SK-N-SH (cell line): Measurements from ENCODE around the gene TNFSF13. TPM values are rescaled to one million over a fixed set of nuclear protein-coding genes. Genes with fewer than 3 reads are reported as not detected.

Experiments
- CTCF ChIA-PET: fragments of 300-600, 350-600 bp; formaldehyde crosslinking; extraction: SDS; loops from one replicate; lab custom pipeline; 2021; lab: Yijun Ruan, JAX
- POLR2A ChIA-PET: fragments of 350-600 bp; sonication (Branson Sonifier 250); formaldehyde crosslinking; extraction: SDS; loops from one replicate; lab custom pipeline; 2020; ENCODE audit warnings: antibody characterized with exemption, inconsistent platforms; lab: Yijun Ruan, JAX
- DNase-seq: peaks from one replicate; pipeline ENCODE4 v3.0.0; 2012
- H2AFZ ChIP-seq: fragments of 200-600 bp; sonication (generic); 2 replicates; pipeline ENCODE4 v1.8.1; 2016; ENCODE audit warnings: antibody characterized with exemption, mild to moderate bottlenecking, low read depth
- H3F3A ChIP-seq: fragments of 200-600 bp; sonication (generic); replicated peaks from 2 replicates; pipeline ENCODE3; 2016; ENCODE audit warnings: antibody characterized with exemption, mild to moderate bottlenecking; ENCODE audit not compliant: insufficient read depth
- H3K27ac ChIP-seq, 2 experiments: fragments of 200-500 bp in 1 of 2; fragments of 200-600 bp in 1 of 2; sonication (Bioruptor generic) in 1 of 2; sonication (generic), shearing (Covaris generic) in 1 of 2; 2 replicates each; pipeline versions ENCODE4 v1.5.1 to v1.6.1; 2014 to 2016; ENCODE audit warnings: low read depth in 2 of 2, inconsistent platforms in 1 of 2, low read length in 1 of 2, mild to moderate bottlenecking in 1 of 2, mixed read lengths in 1 of 2
- H3K27me3 ChIP-seq: fragments of 200-600 bp; sonication (generic), shearing (Covaris generic); 2 replicates; pipeline ENCODE4 v1.6.1; 2016; ENCODE audit warnings: mixed run types; ENCODE audit not compliant: insufficient read depth
- H3K36me3 ChIP-seq, 2 experiments: fragments of 200-500 bp in 1 of 2; fragments of 200-600 bp in 1 of 2; sonication (Bioruptor generic) in 1 of 2; sonication (generic) in 1 of 2; replicated peaks in 1 of 2; 2 replicates each; pipeline versions ENCODE3 to v1.5.1; 2014 to 2016; ENCODE audit warnings: low read length in 1 of 2, mild to moderate bottlenecking in 1 of 2; ENCODE audit not compliant: insufficient read depth in 2 of 2, control insufficient read depth in 1 of 2
- H3K4me1 ChIP-seq, 2 experiments: fragments of 200-500 bp in 1 of 2; fragments of 200-600 bp in 1 of 2; sonication (Bioruptor generic) in 1 of 2; sonication (generic), shearing (Covaris generic) in 1 of 2; 2 replicates each; pipeline versions ENCODE4 v1.5.1 to v1.6.1; 2014 to 2016; ENCODE audit warnings: low read depth in 1 of 2, low read length in 1 of 2, mixed run types in 1 of 2; ENCODE audit not compliant: insufficient read depth in 2 of 2, control insufficient read depth in 1 of 2
- H3K4me2 ChIP-seq: fragments of 200-600 bp; sonication (generic), shearing (Covaris generic); 2 replicates; pipeline ENCODE4 v1.6.1; 2017; ENCODE audit warnings: mixed run types
- H3K4me3 ChIP-seq, 2 experiments: fragments of 200-500 bp in 1 of 2; fragments of 200-600 bp in 1 of 2; sonication (Bioruptor generic) in 1 of 2; sonication (generic), shearing (Covaris generic) in 1 of 2; 2 replicates each; pipeline versions ENCODE4 v1.5.1 to v1.8.1; 2014 to 2016; ENCODE audit warnings: low read depth in 2 of 2, inconsistent platforms in 1 of 2, low read length in 1 of 2, mild to moderate bottlenecking in 1 of 2, mixed read lengths in 1 of 2, moderate library complexity in 1 of 2
- H3K79me2 ChIP-seq: fragments of 200-600 bp; sonication (generic); 2 replicates; pipeline ENCODE4 v1.8.1; 2017; ENCODE audit warnings: mild to moderate bottlenecking; ENCODE audit not compliant: insufficient read depth
- H3K9ac ChIP-seq: fragments of 200-600 bp; sonication (generic); 2 replicates; pipeline ENCODE4 v1.6.1; 2017; ENCODE audit warnings: mixed run types
- H3K9me2 ChIP-seq: fragments of 200-600 bp; sonication (generic); 2 replicates; pipeline ENCODE4 v1.6.1; 2017; ENCODE audit warnings: mixed run types
- H3K9me3 ChIP-seq: fragments of 200-600 bp; sonication (generic); 2 replicates; pipeline ENCODE4 v1.6.1; 2017; ENCODE audit warnings: mixed run types, mild to moderate bottlenecking, moderate library complexity
- H4K20me1 ChIP-seq: fragments of 200-600 bp; sonication (generic); 2 replicates; pipeline ENCODE4 v1.6.1; 2017; ENCODE audit warnings: mild to moderate bottlenecking, mixed run types; ENCODE audit not compliant: insufficient read depth
- EP300 ChIP-seq, 2 experiments: IDR thresholded peaks; 2 replicates each; pipeline versions ENCODE4 v1.4.0 to v1.6.1; 2012; ENCODE audit warnings: borderline replicate concordance in 1 of 2, low read depth in 1 of 2, low read length in 1 of 2
- FOXM1 ChIP-seq: IDR thresholded peaks from 2 replicates; pipeline ENCODE4 v1.4.0; 2012; ENCODE audit warnings: low read depth, mild to moderate bottlenecking
- GABPA ChIP-seq: IDR thresholded peaks from 2 replicates; pipeline ENCODE4 v1.4.0; 2012; ENCODE audit warnings: low read depth, mild to moderate bottlenecking
- JUND ChIP-seq: IDR thresholded peaks from 2 replicates; pipeline ENCODE4 v1.4.0; 2012
- MEF2A ChIP-seq: IDR thresholded peaks from 2 replicates; pipeline ENCODE4 v1.4.0; 2012; ENCODE audit warnings: low read depth, borderline replicate concordance
- MXI1 ChIP-seq: IDR thresholded peaks from 2 replicates; pipeline ENCODE4 v1.6.1; 2012; ENCODE audit warnings: mild to moderate bottlenecking, low read depth, low read length, improper control_type of control experiment
- NFIC ChIP-seq: IDR thresholded peaks from 2 replicates; pipeline ENCODE4 v1.4.0; 2012; ENCODE audit warnings: borderline replicate concordance
- NRF1 ChIP-seq: IDR thresholded peaks from 2 replicates; pipeline ENCODE4 v1.6.1; 2012; ENCODE audit warnings: low read depth, mild to moderate bottlenecking, low read length
- POLR2AphosphoS5 ChIP-seq: IDR thresholded peaks from 2 replicates; pipeline ENCODE4 v1.6.1; 2012; ENCODE audit warnings: low read depth, low read length
- RXRA ChIP-seq: IDR thresholded peaks from 2 replicates; pipeline ENCODE4 v1.4.0; 2012; ENCODE audit warnings: low read depth, mild to moderate bottlenecking, borderline replicate concordance
- SMC3 ChIP-seq: IDR thresholded peaks from 2 replicates; pipeline ENCODE4 v1.6.1; 2012; ENCODE audit warnings: low read depth, low read length, improper control_type of control experiment
- TAF1 ChIP-seq: IDR thresholded peaks from 2 replicates; pipeline ENCODE4 v1.6.1; 2012; ENCODE audit warnings: low read depth, mild to moderate bottlenecking, low read length, moderate library complexity, borderline replicate concordance
- WGBS: methylation state at CpG from one replicate; pipeline ENCODE4 v1.1.6; 2017; ENCODE audit warnings: low lambda C conversion rate; 5-methylcytosine and 5-hydroxymethylcytosine counted together
- polyA plus RNA-seq, 3 experiments: library from polyadenylated mRNA; depleted of rRNA; stranded (reverse); fragments of >200 nt; gene quantifications; 2 replicates each; pipeline ENCODE4 v1.2.3, GENCODE V29; 2012
- TF ChIP-seq, protein P1 (sequence below): fragments of 200-600 bp; sonication (generic); IDR thresholded peaks from 2 replicates; pipeline ENCODE4 v1.6.1; 2017; ENCODE audit warnings: antibody characterized with exemption, mild to moderate bottlenecking, moderate library complexity
- TF ChIP-seq, protein P2 (sequence below): IDR thresholded peaks from 2 replicates; pipeline ENCODE4 v1.4.0; 2012; ENCODE audit warnings: low read depth
- TF ChIP-seq, protein P3 (sequence below): IDR thresholded peaks from 2 replicates; pipeline ENCODE4 v1.4.0; 2012; ENCODE audit warnings: low read depth, borderline replicate concordance
- TF ChIP-seq, protein P4 (sequence below): fragments of 150-350 bp; IDR thresholded peaks from 2 replicates; pipeline ENCODE4 v1.6.1; 2016; ENCODE audit warnings: mild to moderate bottlenecking, low read depth, low read length

TNFSF13 gene
- polyA plus RNA-seq, 1 of the 3 experiments (the other 2 are of a cell fraction): 2.1 TPM

DNA sequence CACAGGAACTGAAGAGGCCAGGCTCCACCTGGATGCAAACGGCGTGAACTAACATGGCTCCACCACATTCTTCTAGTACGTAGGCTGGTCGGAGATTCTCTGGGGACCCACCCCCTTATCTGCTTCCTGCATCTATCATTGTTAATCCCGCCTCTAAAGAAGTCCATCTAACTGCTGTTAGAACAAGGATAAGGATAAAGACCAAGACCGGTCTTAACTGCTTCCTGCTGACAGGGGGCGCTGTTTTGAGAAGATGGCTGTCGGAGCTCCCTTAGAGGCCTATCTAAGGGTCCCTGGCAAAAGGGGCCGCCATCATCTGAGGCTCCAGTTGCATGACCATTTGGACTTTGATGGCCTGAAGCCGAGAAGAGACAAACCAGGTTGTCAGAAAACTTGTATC is 35.5 kb upstream of the TNFSF13 start:
- Histone ChIP-seq H3K4me2 (no peak overlapping the region), H3K4me1 (no peaks in the 10 kb centered on the region), H3K27ac (no peak overlapping the region), H3K9me3 (no peaks in the 10 kb centered on the region), H4K20me1 (no peaks in the 10 kb centered on the region), H3K27me3 (no peaks in the 10 kb centered on the region; the same call in 1 of the 2 replicates), H3K9ac (no peak overlapping the region), H2AFZ (no peak overlapping the region), H3K36me3 (no peaks in the 10 kb centered on the region), H3K4me3 (no peak overlapping the region), H3K79me2 (no peaks in the 10 kb centered on the region), H3F3A (peaks cover 10% of the 10 kb centered on the region), H3K9me2 (no peaks in the 10 kb centered on the region)
- no peak for DNase-seq
- 61% methylated on average over 9 of the region's 10 CpGs for WGBS
- CTCF ChIA-PET: interaction anchor here (0.8 to 2.7 kb wide), 8 partner anchors 9 to 66 kb away, joined by 3 to 17 read pairs (median 4); partner anchors contain the start of genes SENP3 and SOX15
- TF ChIP-seq, protein P1, sequence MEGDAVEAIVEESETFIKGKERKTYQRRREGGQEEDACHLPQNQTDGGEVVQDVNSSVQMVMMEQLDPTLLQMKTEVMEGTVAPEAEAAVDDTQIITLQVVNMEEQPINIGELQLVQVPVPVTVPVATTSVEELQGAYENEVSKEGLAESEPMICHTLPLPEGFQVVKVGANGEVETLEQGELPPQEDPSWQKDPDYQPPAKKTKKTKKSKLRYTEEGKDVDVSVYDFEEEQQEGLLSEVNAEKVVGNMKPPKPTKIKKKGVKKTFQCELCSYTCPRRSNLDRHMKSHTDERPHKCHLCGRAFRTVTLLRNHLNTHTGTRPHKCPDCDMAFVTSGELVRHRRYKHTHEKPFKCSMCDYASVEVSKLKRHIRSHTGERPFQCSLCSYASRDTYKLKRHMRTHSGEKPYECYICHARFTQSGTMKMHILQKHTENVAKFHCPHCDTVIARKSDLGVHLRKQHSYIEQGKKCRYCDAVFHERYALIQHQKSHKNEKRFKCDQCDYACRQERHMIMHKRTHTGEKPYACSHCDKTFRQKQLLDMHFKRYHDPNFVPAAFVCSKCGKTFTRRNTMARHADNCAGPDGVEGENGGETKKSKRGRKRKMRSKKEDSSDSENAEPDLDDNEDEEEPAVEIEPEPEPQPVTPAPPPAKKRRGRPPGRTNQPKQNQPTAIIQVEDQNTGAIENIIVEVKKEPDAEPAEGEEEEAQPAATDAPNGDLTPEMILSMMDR: peak; percentile 51
- TF ChIP-seq EP300 (IDR thresholded peaks at IDR 0.05; ENCODE audit: borderline replicate concordance in 1 of 2, low read depth in 1 of 2, low read length in 1 of 2): no peak
- POLR2A ChIA-PET: no interaction called here

DNA sequence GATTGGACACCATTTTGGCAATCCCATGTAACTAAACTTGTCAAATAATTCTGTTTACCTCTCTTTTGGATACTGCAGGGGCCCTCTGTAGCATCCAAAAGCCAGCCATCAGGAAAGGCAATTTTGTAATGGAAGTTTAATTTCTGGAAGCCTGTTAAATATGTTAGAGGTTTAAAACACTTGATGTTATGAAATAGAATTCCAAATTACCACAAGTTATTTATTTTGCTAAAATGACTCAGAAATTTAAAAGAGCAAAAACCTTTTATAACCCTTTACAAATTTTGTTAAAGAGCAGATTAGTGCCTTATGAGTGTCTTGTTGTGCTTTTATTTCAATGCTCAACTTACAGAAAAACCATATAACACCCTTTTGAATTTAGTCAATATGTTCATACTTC is 29.7 kb upstream of the TNFSF13 start:
- H3K36me3 ChIP-seq: no peaks in the 10 kb centered on the region
- TF ChIP-seq MXI1: no peak
- TF ChIP-seq TAF1: no peak
- TF ChIP-seq POLR2AphosphoS5: no peak
- TF ChIP-seq, protein P1: no peak
- TF ChIP-seq SMC3: no peak
- TF ChIP-seq, protein P2, sequence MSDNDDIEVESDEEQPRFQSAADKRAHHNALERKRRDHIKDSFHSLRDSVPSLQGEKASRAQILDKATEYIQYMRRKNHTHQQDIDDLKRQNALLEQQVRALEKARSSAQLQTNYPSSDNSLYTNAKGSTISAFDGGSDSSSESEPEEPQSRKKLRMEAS: no peak
- no peak for TF ChIP-seq FOXM1
- TF ChIP-seq NFIC: no peak
- no peak for TF ChIP-seq NRF1
- TF ChIP-seq, protein P3, sequence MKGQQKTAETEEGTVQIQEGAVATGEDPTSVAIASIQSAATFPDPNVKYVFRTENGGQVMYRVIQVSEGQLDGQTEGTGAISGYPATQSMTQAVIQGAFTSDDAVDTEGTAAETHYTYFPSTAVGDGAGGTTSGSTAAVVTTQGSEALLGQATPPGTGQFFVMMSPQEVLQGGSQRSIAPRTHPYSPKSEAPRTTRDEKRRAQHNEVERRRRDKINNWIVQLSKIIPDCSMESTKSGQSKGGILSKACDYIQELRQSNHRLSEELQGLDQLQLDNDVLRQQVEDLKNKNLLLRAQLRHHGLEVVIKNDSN: no peak
- no peak for TF ChIP-seq JUND
- no peak for TF ChIP-seq MEF2A
- TF ChIP-seq RXRA: no peak
- no peak for TF ChIP-seq GABPA
- TF ChIP-seq, protein P4, sequence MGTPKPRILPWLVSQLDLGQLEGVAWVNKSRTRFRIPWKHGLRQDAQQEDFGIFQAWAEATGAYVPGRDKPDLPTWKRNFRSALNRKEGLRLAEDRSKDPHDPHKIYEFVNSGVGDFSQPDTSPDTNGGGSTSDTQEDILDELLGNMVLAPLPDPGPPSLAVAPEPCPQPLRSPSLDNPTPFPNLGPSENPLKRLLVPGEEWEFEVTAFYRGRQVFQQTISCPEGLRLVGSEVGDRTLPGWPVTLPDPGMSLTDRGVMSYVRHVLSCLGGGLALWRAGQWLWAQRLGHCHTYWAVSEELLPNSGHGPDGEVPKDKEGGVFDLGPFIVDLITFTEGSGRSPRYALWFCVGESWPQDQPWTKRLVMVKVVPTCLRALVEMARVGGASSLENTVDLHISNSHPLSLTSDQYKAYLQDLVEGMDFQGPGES: no peak
- TF ChIP-seq, all 33 proteins: peak for 0
- H3K9me3 ChIP-seq: peaks cover 9% of the 10 kb centered on the region
- no peaks in the 10 kb centered on the region for H4K20me1 ChIP-seq
- H3F3A ChIP-seq: peaks cover 3% of the 10 kb centered on the region
- no peaks in the 10 kb centered on the region for H3K4me1 ChIP-seq
- no peak overlapping the region for H3K4me3 ChIP-seq
- DNase-seq: no peak
- H3K4me2 ChIP-seq: no peak overlapping the region
- POLR2A ChIA-PET: no interaction called here
- no peak overlapping the region for H2AFZ ChIP-seq
- H3K9me2 ChIP-seq: no peaks in the 10 kb centered on the region
- H3K79me2 ChIP-seq: no peaks in the 10 kb centered on the region
- H3K27me3 ChIP-seq: no peaks in the 10 kb centered on the region; the same call in 1 of the 2 replicates
- H3K27ac ChIP-seq: no peak overlapping the region
- CTCF ChIA-PET: no interaction called here
- no peak overlapping the region for H3K9ac ChIP-seq
